Effector memory CD4-positive, alpha-beta T cell (primary cell): ENCODE data around the gene DOP1A.
A peak's percentile ranks its signal among the peaks of the same experiment; 100 is the strongest.

Experiments used
- DNase-seq, 3 donors: peaks; one replicate each; pipeline ENCODE4 v3.0.0-alpha.2; 2020
- H3K27ac ChIP-seq: 2 replicates; pipeline ENCODE4 v1.7.0; 2013; ENCODE audit warnings: mild to moderate bottlenecking, low read length, moderate library complexity; ENCODE audit not compliant: insufficient read depth, poor library complexity, severe bottlenecking
- H3K27me3 ChIP-seq: replicated peaks from 2 replicates; pipeline ENCODE4 v1.7.0; 2013; ENCODE audit warnings: mild to moderate bottlenecking, low read length; ENCODE audit not compliant: insufficient read depth, control insufficient read depth, poor library complexity, severe bottlenecking
- H3K36me3 ChIP-seq: 2 replicates; pipeline ENCODE4 v1.7.0; 2013; ENCODE audit warnings: mild to moderate bottlenecking, low read length, moderate library complexity; ENCODE audit not compliant: control insufficient read depth, insufficient read depth
- H3K4me1 ChIP-seq: 2 replicates; pipeline ENCODE4 v1.7.0; 2013; ENCODE audit warnings: low read length, mild to moderate bottlenecking; ENCODE audit not compliant: control insufficient read depth, insufficient read depth, poor library complexity, severe bottlenecking
- H3K4me3 ChIP-seq: 2 replicates; pipeline ENCODE4 v1.7.0; 2013; ENCODE audit warnings: low read length, low read depth, mild to moderate bottlenecking; ENCODE audit not compliant: insufficient read depth, poor library complexity, severe bottlenecking
- H3K9me3 ChIP-seq: 2 replicates; pipeline ENCODE4 v1.7.0; 2013; ENCODE audit warnings: mild to moderate bottlenecking, low read length, moderate library complexity; ENCODE audit not compliant: control insufficient read depth

The DOP1A gene

DNA sequence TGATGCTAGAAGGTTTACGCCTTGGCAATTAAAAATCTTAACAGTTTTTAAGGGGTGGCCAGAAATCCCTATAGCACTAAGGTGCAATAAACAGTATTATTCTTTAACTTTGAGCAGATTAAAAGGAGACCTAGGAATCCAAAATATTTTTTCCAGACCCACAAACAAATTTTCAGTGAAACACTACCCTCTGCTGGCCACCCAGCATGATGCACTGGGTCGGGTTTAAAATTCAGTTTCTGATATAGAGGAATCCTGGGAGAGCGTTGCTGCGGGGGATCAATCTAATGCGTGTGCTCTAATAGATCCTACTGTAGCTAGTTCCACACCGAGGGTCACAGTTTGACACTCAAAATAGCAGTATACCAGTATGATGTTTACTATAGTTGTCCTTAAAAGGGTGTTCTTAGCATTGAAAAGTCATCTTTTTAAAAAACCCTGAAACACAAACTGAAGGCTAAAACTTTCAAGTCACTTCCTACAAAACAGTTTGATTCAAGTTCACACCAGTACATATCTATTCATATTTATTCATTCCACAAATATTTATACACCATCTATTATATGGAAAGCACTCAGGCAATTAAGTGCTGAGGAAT lies 12.0 kb upstream of the DOP1A start:
- peaks cover 24% of the 10 kb centered on the region for H3K36me3 ChIP-seq
- H3K4me1 ChIP-seq: no peaks in the 10 kb centered on the region
- peak in 2 of 3 donors; percentile 4 to 12 for DNase-seq
- no peak overlapping the region for H3K27ac ChIP-seq
- no peak overlapping the region for H3K4me3 ChIP-seq
- no peaks in the 10 kb centered on the region for H3K9me3 ChIP-seq
- no peaks in the 10 kb centered on the region for H3K27me3 ChIP-seq

- H3K36me3 ChIP-seq: peaks cover 13% of the 10 kb centered on the region
- no peak overlapping the region for H3K4me3 ChIP-seq
- no peaks in the 10 kb centered on the region for H3K9me3 ChIP-seq
- H3K27ac ChIP-seq: no peak overlapping the region
- H3K4me1 ChIP-seq: no peaks in the 10 kb centered on the region
- H3K27me3 ChIP-seq: no peaks in the 10 kb centered on the region
- DNase-seq: no peak
These were observed 9.7 kb upstream of the DOP1A start for GRCh38 chr6:83057705-83058321.

GRCh38 chr6:83061190-83061589 lies 6.3 kb upstream of the DOP1A start:
- DNase-seq: no peak
- no peaks in the 10 kb centered on the region for H3K27me3 ChIP-seq
- no peak overlapping the region for H3K27ac ChIP-seq
- H3K9me3 ChIP-seq: no peaks in the 10 kb centered on the region
- peaks cover 7% of the 10 kb centered on the region for H3K36me3 ChIP-seq
- H3K4me1 ChIP-seq: no peaks in the 10 kb centered on the region
- no peak overlapping the region for H3K4me3 ChIP-seq

- no peak for DNase-seq
- Histone ChIP-seq H3K27me3 (no peaks in the 10 kb centered on the region), H3K27ac (no peak overlapping the region), H3K36me3 (peaks cover 3% of the 10 kb centered on the region), H3K4me3 (no peak overlapping the region), H3K4me1 (no peaks in the 10 kb centered on the region), H3K9me3 (no peaks in the 10 kb centered on the region)
These were observed 5.2 kb upstream of the DOP1A start for GRCh38 chr6:83062225-83062624.

DNA sequence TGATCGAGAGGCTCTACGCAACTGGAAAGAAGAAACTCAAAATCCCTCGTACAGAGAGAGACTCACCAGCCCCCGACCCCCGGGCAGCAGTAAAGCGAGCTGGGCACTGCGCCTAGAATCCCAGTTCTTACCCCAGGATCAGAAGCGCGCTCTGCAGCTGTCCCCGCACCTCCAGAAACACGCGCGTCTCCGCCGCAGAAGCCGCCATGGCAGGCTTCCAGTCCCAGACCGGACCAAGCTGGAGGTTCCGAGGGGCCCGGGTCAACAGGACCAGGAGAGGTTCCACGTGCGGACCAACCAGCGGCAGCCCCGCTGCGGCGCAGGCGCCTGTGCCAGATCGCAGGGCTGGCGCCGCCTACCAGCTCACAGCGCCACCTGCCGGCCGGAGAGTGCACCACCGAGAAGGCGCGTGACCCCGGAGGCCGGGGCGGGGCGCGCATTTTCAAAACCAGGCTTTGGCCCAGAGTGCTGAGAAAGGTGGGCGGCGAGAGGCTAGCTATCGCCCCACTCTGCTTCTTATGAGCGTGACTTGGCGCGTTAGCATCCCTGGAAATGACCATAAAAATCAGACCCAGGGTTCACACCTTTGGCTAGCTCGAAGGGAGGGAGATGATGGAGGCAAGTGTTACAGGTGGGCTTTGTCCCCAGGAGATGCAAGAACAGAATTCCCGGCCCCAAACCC lies 1.8 kb upstream of the DOP1A start, which contains the start of gene UBE3D:
Gene UBE3D, minus strand, starts transcription at position 331 of the 682 bp plus-strand sequence. Its CDS starts 123 bp downstream, at position 208.
- peaks cover 7% of the 10 kb centered on the region for H3K4me1 ChIP-seq
- H3K4me3 ChIP-seq: peak within 1 kb of the TSS; percentile 79
- DNase-seq: peak; percentile 80 to 89 (median 84)
- no peaks in the 10 kb centered on the region for H3K27me3 ChIP-seq
- no peaks in the 10 kb centered on the region for H3K36me3 ChIP-seq
- H3K9me3 ChIP-seq: no peaks in the 10 kb centered on the region
- H3K27ac ChIP-seq: peak within 1 kb of the TSS; percentile 33

- H3K27ac ChIP-seq: peak overlapping the region; percentile 95
- H3K4me1 ChIP-seq: peaks cover 7% of the 10 kb centered on the region
- H3K36me3 ChIP-seq: no peaks in the 10 kb centered on the region
- peak overlapping the region; percentile 90 for H3K4me3 ChIP-seq
- DNase-seq: no peak
- H3K9me3 ChIP-seq: no peaks in the 10 kb centered on the region
- H3K27me3 ChIP-seq: no peaks in the 10 kb centered on the region
These were observed 1.1 kb downstream of the DOP1A start for GRCh38 chr6:83068616-83069015.

DNA sequence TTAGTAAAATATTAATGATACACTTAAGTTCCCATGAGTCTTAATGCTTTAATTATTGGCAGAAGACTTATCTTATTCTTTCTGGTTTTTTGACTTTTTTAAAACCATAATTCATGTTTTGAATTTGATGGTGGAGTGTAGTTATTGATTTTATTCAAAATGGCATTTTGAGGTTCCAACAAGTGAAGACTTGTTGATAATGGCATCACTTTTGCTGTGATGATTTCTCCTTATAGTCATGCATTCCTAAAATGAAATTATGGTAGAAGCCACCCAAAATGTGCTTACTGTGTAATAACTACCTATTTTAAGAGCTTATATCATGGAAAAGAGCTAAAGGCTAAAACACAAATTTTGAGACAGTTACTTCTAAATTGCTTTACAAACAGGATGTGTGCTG lies 2.2 kb downstream of the DOP1A start:
- no peaks in the 10 kb centered on the region for H3K27me3 ChIP-seq
- H3K4me1 ChIP-seq: peaks cover 7% of the 10 kb centered on the region
- no peaks in the 10 kb centered on the region for H3K36me3 ChIP-seq
- no peak overlapping the region for H3K27ac ChIP-seq
- DNase-seq: no peak
- H3K4me3 ChIP-seq: no peak overlapping the region
- H3K9me3 ChIP-seq: no peaks in the 10 kb centered on the region

GRCh38 chr6:83071023-83071422 lies 3.6 kb downstream of the DOP1A start:
- Histone ChIP-seq H3K9me3 (no peaks in the 10 kb centered on the region), H3K4me1 (peaks cover 7% of the 10 kb centered on the region), H3K4me3 (no peak overlapping the region), H3K27me3 (no peaks in the 10 kb centered on the region), H3K27ac (no peak overlapping the region), H3K36me3 (no peaks in the 10 kb centered on the region)
- no peak for DNase-seq

DNA sequence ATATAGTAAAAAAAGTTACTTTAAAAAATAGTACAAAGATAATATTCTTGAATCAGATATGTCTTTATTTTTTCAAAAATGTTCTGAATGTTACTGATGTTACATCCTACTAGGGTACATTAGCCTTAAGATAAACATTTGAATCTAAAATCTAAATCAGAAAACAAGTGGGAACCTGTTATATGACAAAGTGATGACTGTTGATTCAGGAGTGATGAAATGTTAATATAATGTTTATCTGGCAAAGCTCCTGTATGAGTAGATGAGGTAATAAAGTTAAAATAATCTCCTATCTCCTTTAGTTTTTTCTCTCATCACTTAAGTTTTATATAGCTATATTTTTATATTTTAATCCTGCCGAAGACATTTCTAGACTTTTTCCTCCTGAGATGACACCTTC lies 4.2 kb downstream of the DOP1A start:
- Histone ChIP-seq H3K27ac (no peak overlapping the region), H3K4me1 (peaks cover 7% of the 10 kb centered on the region), H3K4me3 (no peak overlapping the region), H3K9me3 (no peaks in the 10 kb centered on the region), H3K27me3 (no peaks in the 10 kb centered on the region), H3K36me3 (no peaks in the 10 kb centered on the region)
- no peak for DNase-seq

DNA sequence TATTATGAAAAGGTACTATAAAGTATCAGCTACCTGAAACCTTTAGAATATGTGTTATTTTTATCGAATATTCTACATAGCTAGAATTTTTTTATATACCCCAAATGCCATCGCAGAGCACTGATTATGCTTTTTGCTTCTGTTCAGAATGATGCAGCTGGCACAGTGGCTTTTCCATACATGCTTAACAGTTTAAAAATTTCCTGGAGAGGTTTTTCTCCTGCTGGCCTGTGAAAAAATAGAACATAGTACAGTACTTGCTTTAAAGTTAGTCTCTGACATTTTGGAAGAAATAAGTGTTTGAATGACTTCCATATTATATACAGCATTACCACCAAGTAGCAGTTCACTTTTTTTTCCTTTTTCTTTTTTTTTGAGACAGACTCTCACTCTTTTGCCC lies 5.3 kb downstream of the DOP1A start:
- no peak for DNase-seq
- no peaks in the 10 kb centered on the region for H3K36me3 ChIP-seq
- H3K27ac ChIP-seq: no peak overlapping the region
- H3K4me1 ChIP-seq: peaks cover 7% of the 10 kb centered on the region
- H3K4me3 ChIP-seq: no peak overlapping the region
- H3K27me3 ChIP-seq: no peaks in the 10 kb centered on the region
- H3K9me3 ChIP-seq: no peaks in the 10 kb centered on the region
